ENCODE measurements around the gene ZNF853. TPM values are rescaled to one million over a fixed set of nuclear protein-coding genes. Genes with fewer than 3 reads are reported as not detected.

The ZNF853 gene
- total RNA-seq, 2 experiments from 2014 or later = 0.55 to 0.60 TPM

DNA sequence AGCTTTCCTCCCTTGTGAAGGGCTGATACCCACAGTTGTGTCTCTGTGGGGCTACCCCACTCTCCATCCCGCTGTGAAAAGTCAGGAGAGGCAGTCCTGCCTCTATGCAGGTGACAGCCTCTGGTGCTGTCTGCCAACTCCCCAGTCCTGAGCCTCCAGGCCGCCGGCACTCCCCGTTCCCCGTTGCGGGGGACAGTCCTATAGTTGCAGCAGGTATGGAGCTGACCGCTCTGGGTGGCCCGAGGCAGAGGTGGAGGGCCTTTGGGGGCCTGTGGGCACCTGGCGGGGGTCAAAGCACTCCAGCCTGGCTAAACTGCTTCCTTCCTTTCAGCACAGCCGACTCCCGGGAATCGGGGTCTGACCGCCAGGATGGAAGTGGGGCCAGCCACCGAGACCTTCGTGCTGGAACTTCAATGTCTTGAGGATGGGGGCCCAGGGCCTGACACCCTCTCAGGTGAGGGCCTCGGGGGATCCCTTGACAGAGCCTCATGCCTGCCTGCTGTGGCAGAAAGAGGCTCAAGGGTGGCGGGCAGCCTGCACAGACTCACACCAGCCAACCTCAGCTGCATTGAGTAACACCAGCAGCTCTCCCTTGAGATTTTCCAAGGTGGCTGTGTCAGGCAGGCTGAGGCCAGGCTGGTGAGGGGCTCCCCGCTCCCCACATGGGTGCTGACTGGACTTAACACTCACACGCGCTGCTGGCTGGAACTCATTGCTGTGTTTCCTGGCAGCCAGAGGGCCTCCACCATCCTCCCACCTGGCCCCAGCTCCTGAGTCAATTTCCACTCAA is 1.6 kb downstream of the ZNF853 start:
- no peak for TF ChIP-seq EZH2phosphoT487 (IDR thresholded peaks at IDR 0.05; ENCODE audit: borderline replicate concordance, low read depth, low read length)
- BruUV-seq (replicated peaks) = no TSS peak
- H3K9me3 ChIP-seq (ENCODE audit: low read length) = no peaks in the 10 kb centered on the region
- CTCF ChIA-PET (ENCODE audit: unreplicated experiment) = no interaction called here
- H2AFZ ChIP-seq (ENCODE audit: low read length) = no peak overlapping the region
- H3K27ac ChIP-seq (ENCODE audit: low read depth, low read length, poor library complexity, severe bottlenecking) = no peak overlapping the region
- no peak for DNase-seq (ENCODE audit: low spot score)
- POLR2A ChIA-PET = interaction anchor here (0.7 kb wide), 1 partner anchor 15 kb away, joined by 4 read pairs; no protein-coding TSS in a partner anchor
- no peaks in the 10 kb centered on the region for H4K20me1 ChIP-seq (ENCODE audit: insufficient read depth, low read length)
- no peak overlapping the region for H3K4me3 ChIP-seq (ENCODE audit: low read depth, low read length, poor library complexity, severe bottlenecking)
- H3K4me2 ChIP-seq (ENCODE audit: low read length) = no peak overlapping the region
- intact Hi-C loops (cut with micrococcal nuclease; ENCODE audit: unreplicated experiment) = no loop called here
- no peaks in the 10 kb centered on the region for H3K36me3 ChIP-seq (ENCODE audit: insufficient read depth, low read length)
- H3K4me1 ChIP-seq (ENCODE audit: insufficient read depth, low read length, poor library complexity, severe bottlenecking) = peaks cover 24% of the 10 kb centered on the region
- no peaks in the 10 kb centered on the region for H3K9me2 ChIP-seq (ENCODE audit: insufficient read depth, low read length)
- H3K79me2 ChIP-seq (ENCODE audit: insufficient read depth, low read depth, low read length) = no peaks in the 10 kb centered on the region

DNA sequence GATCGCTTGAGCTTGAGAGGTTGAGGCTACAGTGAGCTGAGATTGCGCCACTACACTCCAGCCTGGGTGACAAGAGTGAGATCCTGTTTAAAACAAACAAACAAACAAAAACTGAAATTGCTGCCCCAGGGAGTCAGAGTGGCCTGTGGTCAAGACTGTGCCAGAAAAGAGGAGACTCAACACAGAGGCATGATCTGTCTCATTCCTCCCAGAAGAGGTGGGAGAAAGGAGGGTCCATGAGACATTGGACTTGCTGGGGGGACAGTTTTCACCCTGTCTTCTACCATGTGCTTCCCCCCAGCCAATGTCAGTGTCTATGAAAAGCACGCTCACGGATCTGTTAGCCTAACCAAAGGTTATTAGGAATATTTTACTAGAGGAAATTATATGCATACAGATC is 3.2 kb downstream of the ZNF853 start:
- ChIA-PET CTCF (ENCODE audit: unreplicated experiment) (no interaction called here), POLR2A (interaction anchor here (0.5 to 0.6 kb wide), 2 partner anchors 133 to 181 kb away, joined by 3 read pairs; no protein-coding TSS in a partner anchor)
- intact Hi-C loops (cut with micrococcal nuclease; ENCODE audit: unreplicated experiment) = no loop called here
- H3K79me2 ChIP-seq (ENCODE audit: insufficient read depth, low read depth, low read length) = no peaks in the 10 kb centered on the region
- H3K4me1 ChIP-seq (ENCODE audit: insufficient read depth, low read length, poor library complexity, severe bottlenecking) = peaks cover 32% of the 10 kb centered on the region
- no peak for DNase-seq (ENCODE audit: low spot score)
- H3K36me3 ChIP-seq (ENCODE audit: insufficient read depth, low read length) = no peaks in the 10 kb centered on the region
- no peak overlapping the region for H2AFZ ChIP-seq (ENCODE audit: low read length)
- TF ChIP-seq, protein P1, sequence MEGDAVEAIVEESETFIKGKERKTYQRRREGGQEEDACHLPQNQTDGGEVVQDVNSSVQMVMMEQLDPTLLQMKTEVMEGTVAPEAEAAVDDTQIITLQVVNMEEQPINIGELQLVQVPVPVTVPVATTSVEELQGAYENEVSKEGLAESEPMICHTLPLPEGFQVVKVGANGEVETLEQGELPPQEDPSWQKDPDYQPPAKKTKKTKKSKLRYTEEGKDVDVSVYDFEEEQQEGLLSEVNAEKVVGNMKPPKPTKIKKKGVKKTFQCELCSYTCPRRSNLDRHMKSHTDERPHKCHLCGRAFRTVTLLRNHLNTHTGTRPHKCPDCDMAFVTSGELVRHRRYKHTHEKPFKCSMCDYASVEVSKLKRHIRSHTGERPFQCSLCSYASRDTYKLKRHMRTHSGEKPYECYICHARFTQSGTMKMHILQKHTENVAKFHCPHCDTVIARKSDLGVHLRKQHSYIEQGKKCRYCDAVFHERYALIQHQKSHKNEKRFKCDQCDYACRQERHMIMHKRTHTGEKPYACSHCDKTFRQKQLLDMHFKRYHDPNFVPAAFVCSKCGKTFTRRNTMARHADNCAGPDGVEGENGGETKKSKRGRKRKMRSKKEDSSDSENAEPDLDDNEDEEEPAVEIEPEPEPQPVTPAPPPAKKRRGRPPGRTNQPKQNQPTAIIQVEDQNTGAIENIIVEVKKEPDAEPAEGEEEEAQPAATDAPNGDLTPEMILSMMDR (conservative IDR thresholded peaks at IDR 0.05; ENCODE audit: low read length) = no peak
- TF ChIP-seq EZH2phosphoT487 (IDR thresholded peaks at IDR 0.05; ENCODE audit: borderline replicate concordance, low read depth, low read length) = no peak
- H4K20me1 ChIP-seq (ENCODE audit: insufficient read depth, low read length) = no peaks in the 10 kb centered on the region
- H3K4me2 ChIP-seq (ENCODE audit: low read length) = no peak overlapping the region
- no peak overlapping the region for H3K27ac ChIP-seq (ENCODE audit: low read depth, low read length, poor library complexity, severe bottlenecking)
- no peak overlapping the region for H3K4me3 ChIP-seq (ENCODE audit: low read depth, low read length, poor library complexity, severe bottlenecking)
- no peaks in the 10 kb centered on the region for H3K9me2 ChIP-seq (ENCODE audit: insufficient read depth, low read length)
- no peaks in the 10 kb centered on the region for H3K9me3 ChIP-seq (ENCODE audit: low read length)
- BruUV-seq (replicated peaks) = no TSS peak

- POLR2A ChIA-PET = interaction anchor here (0.8 to 1.3 kb wide), 4 partner anchors 11 to 777 kb away, joined by 3 to 6 read pairs (median 3); no protein-coding TSS in a partner anchor
- Histone ChIP-seq H3K4me2 (ENCODE audit: low read length) (peak overlapping the region; percentile 79), H3K79me2 (ENCODE audit: insufficient read depth, low read depth, low read length) (no peaks in the 10 kb centered on the region), H3K9me3 (ENCODE audit: low read length) (no peaks in the 10 kb centered on the region), H3K9me2 (ENCODE audit: insufficient read depth, low read length) (no peaks in the 10 kb centered on the region), H3K4me3 (ENCODE audit: low read depth, low read length, poor library complexity, severe bottlenecking) (peak overlapping the region; percentile 2), H3K4me1 (ENCODE audit: insufficient read depth, low read length, poor library complexity, severe bottlenecking) (peaks cover 41% of the 10 kb centered on the region), H4K20me1 (ENCODE audit: insufficient read depth, low read length) (no peaks in the 10 kb centered on the region), H2AFZ (ENCODE audit: low read length) (peak overlapping the region; percentile 96), H3K36me3 (ENCODE audit: insufficient read depth, low read length) (no peaks in the 10 kb centered on the region), H3K27ac (ENCODE audit: low read depth, low read length, poor library complexity, severe bottlenecking) (peak overlapping the region; percentile 20)
- BruUV-seq (replicated peaks) = no TSS peak
- TF ChIP-seq EZH2phosphoT487 (IDR thresholded peaks at IDR 0.05; ENCODE audit: borderline replicate concordance, low read depth, low read length) = no peak
- TF ChIP-seq, protein P1 (conservative IDR thresholded peaks at IDR 0.05; ENCODE audit: low read length) = no peak
- intact Hi-C loops (cut with micrococcal nuclease; ENCODE audit: unreplicated experiment) = loop anchor here (2.0 kb wide), 1 partner anchor 29 kb away; the partner anchor contains the start of gene INTS15
- CTCF ChIA-PET (ENCODE audit: unreplicated experiment) = interaction anchor here (0.6 to 1.1 kb wide), 2 partner anchors 18 to 201 kb away, joined by 3 to 4 read pairs; no protein-coding TSS in a partner anchor
- peak; percentile 51 for DNase-seq (ENCODE audit: low spot score)
These were observed 4.6 kb downstream of the ZNF853 start for GRCh38 chr7:6619961-6620360.

All from OCI-LY7 (cell line).